K562 (cell line): ENCODE results near the gene PPAT. TPM values are rescaled to one million over a fixed set of nuclear protein-coding genes. Genes with fewer than 3 reads are reported as not detected.

Experiments used
- ARID2 ChIP-seq: fragments of 450-650 bp; IDR thresholded peaks from 2 replicates; pipeline ENCODE4 v1.6.1; 2017; ENCODE audit warnings: antibody characterized with exemption, mild to moderate bottlenecking
- DEAF1 ChIP-seq: fragments of 450-650 bp; formaldehyde crosslinking; IDR thresholded peaks from 2 replicates; pipeline ENCODE4 v1.4.0; 2020; ENCODE audit warnings: mild to moderate bottlenecking, moderate library complexity
- DNMT1 ChIP-seq: fragments of 450-650 bp; IDR thresholded peaks from 2 replicates; pipeline ENCODE4 v1.6.1; 2016; ENCODE audit warnings: antibody characterized with exemption, mild to moderate bottlenecking
- E2F4 ChIP-seq: sonication (generic); formaldehyde crosslinking; IDR thresholded peaks from 2 replicates; pipeline ENCODE4 v1.8.0; 2022; ENCODE audit warnings: mild to moderate bottlenecking, low read depth, missing genetic modification reagents
- EHMT2 ChIP-seq: fragments of 450-650 bp; IDR thresholded peaks from 2 replicates; pipeline ENCODE4 v1.6.1; 2018; ENCODE audit warnings: antibody characterized with exemption
- ETV6 ChIP-seq, 3 experiments: fragments of 150-350 bp in 1 of 3; sonication (generic) in 1 of 3; formaldehyde crosslinking in 1 of 3; IDR thresholded peaks; 2 replicates each; pipeline versions ENCODE4 v1.6.1 to v1.8.0; 2014 to 2022; ENCODE audit warnings: borderline replicate concordance in 2 of 3, low read depth in 2 of 3, antibody characterized with exemption in 1 of 3, low read length in 1 of 3, mild to moderate bottlenecking in 1 of 3, missing genetic modification reagents in 1 of 3
- GTF3C2 ChIP-seq: IDR thresholded peaks from 3 replicates; pipeline ENCODE4 v1.6.1; 2011; ENCODE audit warnings: borderline replicate concordance, mild to moderate bottlenecking, moderate library complexity; ENCODE audit not compliant: insufficient read length; ENCODE audit errors: extremely low read depth
- HBP1 ChIP-seq: fragments of 450-650 bp; formaldehyde crosslinking; IDR thresholded peaks from 2 replicates; pipeline ENCODE4 v1.4.0; 2022; ENCODE audit warnings: missing genetic modification characterization
- KDM4B ChIP-seq, 2 experiments: fragments of 450-650 bp in 1 of 2; sonication (generic) in 1 of 2; IDR thresholded peaks; 2 replicates each; pipeline ENCODE4 v1.6.1; 2016 to 2017; ENCODE audit warnings: borderline replicate concordance in 2 of 2, antibody characterized with exemption in 1 of 2, low read depth in 1 of 2, mild to moderate bottlenecking in 1 of 2
- KDM5B ChIP-seq: fragments of 200-600 bp; sonication (generic); IDR thresholded peaks from 2 replicates; pipeline ENCODE4 v1.6.1; 2012; ENCODE audit warnings: low read depth, mild to moderate bottlenecking, moderate library complexity, low read length, control low read depth, inconsistent platforms; ENCODE audit not compliant: insufficient replicate concordance
- RBM15 ChIP-seq: fragments of 200-400 bp; formaldehyde crosslinking; IDR thresholded peaks from 2 replicates; pipeline ENCODE4 v1.6.1; 2018; ENCODE audit warnings: mild to moderate bottlenecking, low read length, moderate library complexity; ENCODE audit not compliant: insufficient read depth
- SMARCC2 ChIP-seq: fragments of 450-650 bp; IDR thresholded peaks from 2 replicates; pipeline ENCODE4 v1.6.1; 2017; ENCODE audit warnings: antibody characterized with exemption, moderate library complexity, mild to moderate bottlenecking, low read depth
- ZFPM2 ChIP-seq: fragments of 250-450 bp; sonication (Bioruptor Pico); IDR thresholded peaks from 2 replicates; pipeline ENCODE4 v1.5.1; 2022; ENCODE audit warnings: mild to moderate bottlenecking
- ZNF140 ChIP-seq: fragments of 250-450 bp; sonication (Bioruptor Pico); IDR thresholded peaks from 2 replicates; pipeline ENCODE4 v1.8.0; 2021; ENCODE audit warnings: moderate library complexity, mild to moderate bottlenecking, inconsistent platforms
- ZNF146 ChIP-seq: IDR thresholded peaks from one replicate; pipeline ENCODE4 v1.6.1; 2018; ENCODE audit warnings: missing compliant biosample characterization; ENCODE audit not compliant: unreplicated experiment
- ZNF274 ChIP-seq: IDR thresholded peaks from 2 replicates; pipeline ENCODE4 v1.6.1; 2011; ENCODE audit warnings: low read depth, mild to moderate bottlenecking, low read length, moderate library complexity, borderline replicate concordance
- ZNF282 ChIP-seq: sonication (generic); formaldehyde crosslinking; IDR thresholded peaks from 2 replicates; pipeline ENCODE4 v1.8.1; 2023; ENCODE audit warnings: missing genetic modification reagents
- polyA plus RNA-seq, 8 experiments: library from polyadenylated mRNA; depleted of rRNA in 4 of 8; stranded (reverse) in 5 of 8; unstranded in 3 of 8; fragments of >200 nt; fragmentation: Nextera tagmentation in 2 of 8; fragmentation: Illumina TruSeq in 1 of 8; extraction: Ambion mirVana in 2 of 8; extraction: Trizol in 1 of 8; gene quantifications; 2 replicates each; pipeline versions ENCODE4 v1.2.1 to v1.2.3, GENCODE V29; 2011 to 2014; ENCODE audit warnings: inconsistent platforms in 1 of 8, missing spikeins in 1 of 8
- total RNA-seq, 7 experiments: library from RNA; depleted of rRNA in 6 of 7; stranded (reverse); fragments of >200 nt in 6 of 7; fragmentation: Illumina TruSeq in 2 of 7; extraction: Trizol in 2 of 7; gene quantifications; 2 replicates each; pipeline versions ENCODE4 v1.2.1 to v1.2.3, GENCODE V29; 2011 to 2021; ENCODE audit warnings: low replicate concordance in 1 of 7

Gene PPAT
- total and polyA plus RNA-seq, 9 of the 15 experiments (the other 6 are each of a cell fraction or from before 2014, with no cell fraction given): 36.2 to 75.8 (median 55.5) TPM

- TF ChIP-seq ZFPM2 (CRISPR knock-in tag): no peak
- TF ChIP-seq ZNF282: no peak
- no peak for TF ChIP-seq EHMT2
- TF ChIP-seq DEAF1 (CRISPR knock-in tag): no peak
- TF ChIP-seq GTF3C2: no peak
- no peak for TF ChIP-seq ARID2
- TF ChIP-seq ZNF274: no peak
- no peak for TF ChIP-seq SMARCC2
- TF ChIP-seq DNMT1: no peak
- TF ChIP-seq KDM4B (IDR thresholded peaks at IDR 0.05; ENCODE audit: borderline replicate concordance in 2 of 2, low read depth in 1 of 2): peak in 1 of 2 experiments; percentile 49; a peak in 1 of 4 replicates
- peak; percentile 61; the same call in 1 of the 2 replicates for TF ChIP-seq E2F4 (CRISPR knock-in tag)
- no peak for TF ChIP-seq ZNF140 (CRISPR knock-in tag)
- no peak for TF ChIP-seq RBM15
- no peak for TF ChIP-seq HBP1 (CRISPR knock-in tag)
- no peak for TF ChIP-seq ETV6 (IDR thresholded peaks at IDR 0.05; ENCODE audit: borderline replicate concordance in 1 of 2, low read depth in 2 of 2, low read length in 1 of 2)
- TF ChIP-seq ETV6 (CRISPR knock-in tag; IDR thresholded peaks at IDR 0.05; ENCODE audit: borderline replicate concordance): no peak
- TF ChIP-seq ZNF146 (CRISPR knock-in tag): no peak
- no peak for TF ChIP-seq KDM5B
Observed at GRCh38 chr4:56435140-56435926, at the start of gene PPAT (continued).
